GM19467 (cell line): ENCODE data around the gene BTBD17.
"Not testable (repeated sequence)": the region's sequence is repeated elsewhere in the genome, so short reads cannot be mapped to it uniquely, and the experiment has no call there.

ENCODE experiments used
- ATAC-seq: cut with Tn5 transposase; IDR thresholded peaks from one replicate; pipeline ENCODE4 v1.9.1; 2021; ENCODE audit warnings: mild to moderate bottlenecking, moderate library complexity; ENCODE audit not compliant: unreplicated experiment

The BTBD17 gene, protein sequence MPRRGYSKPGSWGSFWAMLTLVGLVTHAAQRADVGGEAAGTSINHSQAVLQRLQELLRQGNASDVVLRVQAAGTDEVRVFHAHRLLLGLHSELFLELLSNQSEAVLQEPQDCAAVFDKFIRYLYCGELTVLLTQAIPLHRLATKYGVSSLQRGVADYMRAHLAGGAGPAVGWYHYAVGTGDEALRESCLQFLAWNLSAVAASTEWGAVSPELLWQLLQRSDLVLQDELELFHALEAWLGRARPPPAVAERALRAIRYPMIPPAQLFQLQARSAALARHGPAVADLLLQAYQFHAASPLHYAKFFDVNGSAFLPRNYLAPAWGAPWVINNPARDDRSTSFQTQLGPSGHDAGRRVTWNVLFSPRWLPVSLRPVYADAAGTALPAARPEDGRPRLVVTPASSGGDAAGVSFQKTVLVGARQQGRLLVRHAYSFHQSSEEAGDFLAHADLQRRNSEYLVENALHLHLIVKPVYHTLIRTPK

DNA sequence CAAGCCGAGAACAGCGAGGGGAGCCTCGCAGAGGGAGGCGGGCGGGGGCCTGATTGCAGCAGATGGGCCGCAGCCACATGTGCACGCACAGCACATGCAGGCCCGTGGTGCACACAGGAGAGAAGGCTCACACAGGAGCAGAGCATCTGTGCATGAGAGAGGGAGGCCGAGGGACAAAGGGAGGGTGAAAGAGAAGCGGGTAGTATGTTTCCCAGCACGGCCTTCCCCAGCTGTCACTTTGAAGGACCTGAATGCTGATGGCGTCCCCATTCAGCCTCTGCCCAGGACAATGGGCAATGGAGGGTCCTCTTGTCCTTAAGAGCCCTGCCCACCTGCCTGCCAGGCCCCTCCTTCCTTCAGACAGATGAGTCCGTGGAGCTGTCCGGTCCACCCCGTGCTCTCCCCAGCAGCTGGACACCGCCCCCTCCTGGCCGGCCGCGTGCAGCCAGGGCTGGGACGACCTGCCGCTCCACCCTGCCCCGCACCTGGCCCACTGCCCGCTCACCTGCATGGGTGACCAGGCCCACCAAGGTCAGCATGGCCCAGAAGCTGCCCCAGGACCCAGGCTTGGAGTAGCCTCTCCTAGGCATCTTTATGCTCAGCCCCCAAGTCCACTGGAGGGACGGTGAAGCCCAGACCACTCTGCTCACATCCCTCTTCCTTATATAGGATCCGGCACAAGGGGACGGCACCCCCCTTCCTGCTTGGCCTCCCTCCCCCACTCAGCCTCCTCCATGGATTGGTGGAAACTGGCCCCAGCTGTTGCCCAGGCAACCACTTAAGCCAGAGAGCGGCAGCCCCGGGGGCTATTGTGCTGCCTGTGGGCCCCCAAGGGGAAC is at the start of gene BTBD17:
BTBD17 (minus strand) TSS at position 639 of the 839 bp plus-strand sequence; CDS start at position 590, 49 bp downstream.
- no peak for ATAC-seq

DNA sequence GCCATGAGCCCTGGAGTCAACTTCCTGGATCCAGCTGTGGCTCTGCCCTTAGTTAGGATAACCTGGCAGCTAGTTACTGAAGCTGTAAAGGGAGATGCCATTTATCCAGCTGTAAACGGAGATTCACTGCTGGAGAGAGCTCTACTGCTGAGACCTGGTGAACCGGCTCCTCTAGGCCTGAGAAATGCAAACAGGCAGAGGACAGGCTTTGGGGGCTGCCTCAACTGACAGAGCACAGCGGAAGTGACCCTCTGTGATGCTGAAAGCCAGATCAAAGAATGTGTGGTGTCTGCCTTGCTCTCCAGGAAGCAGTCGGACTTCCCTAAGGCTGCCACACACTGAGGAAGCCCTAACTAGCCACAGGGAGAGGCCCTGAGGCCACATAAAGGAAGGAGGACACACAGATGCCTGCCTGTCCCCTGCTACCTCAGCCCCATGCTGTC is 48.4 kb upstream of the BTBD17 start:
- ATAC-seq: no peak

DNA sequence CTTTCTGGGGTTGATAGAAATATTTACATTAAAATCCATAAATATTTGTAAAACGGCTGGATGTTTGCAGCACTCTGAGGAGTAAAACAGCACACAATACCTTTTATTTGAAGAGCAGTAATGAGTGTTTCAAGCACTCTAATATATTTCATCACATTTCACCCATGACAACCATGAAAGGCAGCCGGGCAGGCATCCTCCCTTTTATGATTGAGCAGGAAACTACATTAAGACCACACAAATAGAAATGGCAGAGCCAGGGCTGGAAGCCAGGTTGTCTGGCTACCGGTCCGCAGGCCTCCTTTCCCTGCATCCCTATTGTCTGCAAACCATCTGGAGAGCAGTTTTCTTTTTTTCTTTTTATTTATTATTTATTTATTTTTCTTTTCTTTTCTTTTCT is 47.1 kb upstream of the BTBD17 start:
- ATAC-seq: no peak

DNA sequence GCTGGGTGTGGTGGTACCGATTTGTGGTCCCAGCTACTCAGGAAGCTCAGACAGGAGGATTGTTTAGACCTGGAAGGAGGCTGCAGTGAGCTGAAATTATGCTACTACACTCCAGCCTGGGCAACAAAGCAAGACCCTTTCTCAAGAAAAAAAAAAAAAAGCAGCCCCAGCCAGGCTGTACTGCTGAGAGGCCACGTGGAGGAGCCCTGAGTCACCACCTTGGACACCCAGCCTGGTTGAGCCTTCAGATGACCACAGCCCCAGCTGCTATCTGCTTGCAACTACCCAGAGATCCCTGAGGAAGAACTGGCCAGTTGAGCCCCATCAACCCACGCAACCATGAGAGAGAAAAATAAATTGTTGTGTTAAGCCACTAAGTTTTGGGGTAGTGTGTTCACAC is 46.6 kb upstream of the BTBD17 start:
- ATAC-seq: no peak

DNA sequence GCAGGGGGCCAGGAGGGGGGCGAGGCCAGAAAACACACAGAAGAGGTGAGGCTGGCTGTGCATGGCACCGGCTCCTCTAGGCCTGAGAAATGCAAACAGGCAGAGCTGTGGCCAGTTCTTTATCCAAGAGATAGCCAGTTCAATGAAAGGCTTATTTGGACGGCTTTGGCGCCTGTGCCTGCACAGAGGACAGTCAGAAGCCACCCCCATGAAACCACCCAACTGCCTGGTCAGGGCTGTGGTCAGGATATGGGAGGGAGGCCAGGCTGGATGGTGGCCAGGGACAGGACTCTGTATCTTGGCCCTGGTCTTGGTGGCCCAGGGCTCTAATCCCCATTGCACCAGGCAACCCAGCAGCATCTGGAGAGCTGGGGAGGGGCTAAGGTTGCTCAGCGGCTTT is 45.7 kb upstream of the BTBD17 start:
- ATAC-seq: no peak

DNA sequence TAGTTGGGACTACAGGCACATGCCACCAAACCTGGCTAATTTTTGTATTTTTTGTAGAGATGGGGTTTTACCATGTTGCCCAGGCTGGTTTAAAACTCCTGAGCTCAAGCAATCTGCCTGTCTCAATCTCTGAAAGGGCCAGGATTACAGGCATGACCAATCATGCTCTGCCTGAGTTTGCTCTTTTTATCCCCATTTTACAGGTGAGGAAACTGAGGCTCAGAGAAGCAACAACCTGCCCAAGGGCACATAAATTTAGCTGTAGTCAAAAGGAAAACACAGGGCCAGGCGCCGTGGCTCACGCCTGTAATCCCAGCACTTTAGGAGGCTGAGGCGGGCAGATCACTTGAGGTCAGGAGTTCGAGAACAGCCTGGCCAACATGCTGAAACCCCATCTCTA is 43.6 kb upstream of the BTBD17 start:
- not testable (repeated sequence) for ATAC-seq

DNA sequence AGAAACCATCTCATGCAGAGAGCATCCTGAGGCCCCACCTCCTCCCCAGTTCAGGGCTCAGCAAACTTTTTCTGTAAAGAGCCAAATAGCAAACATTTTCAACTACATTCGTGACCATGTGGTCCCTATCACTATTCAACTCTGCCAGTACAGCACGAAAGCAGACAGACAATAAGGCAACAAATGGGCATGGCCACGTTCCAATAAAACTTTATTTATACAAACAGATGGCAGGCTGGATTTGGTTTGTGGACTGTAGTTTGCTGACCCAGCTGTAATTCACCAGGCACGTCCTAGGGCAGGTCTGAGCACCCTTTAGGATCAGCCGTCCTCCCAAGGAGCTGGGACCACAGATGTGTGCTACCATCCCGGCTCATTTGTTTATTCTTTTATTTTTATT is 43.1 kb upstream of the BTBD17 start:
- ATAC-seq: no peak

DNA sequence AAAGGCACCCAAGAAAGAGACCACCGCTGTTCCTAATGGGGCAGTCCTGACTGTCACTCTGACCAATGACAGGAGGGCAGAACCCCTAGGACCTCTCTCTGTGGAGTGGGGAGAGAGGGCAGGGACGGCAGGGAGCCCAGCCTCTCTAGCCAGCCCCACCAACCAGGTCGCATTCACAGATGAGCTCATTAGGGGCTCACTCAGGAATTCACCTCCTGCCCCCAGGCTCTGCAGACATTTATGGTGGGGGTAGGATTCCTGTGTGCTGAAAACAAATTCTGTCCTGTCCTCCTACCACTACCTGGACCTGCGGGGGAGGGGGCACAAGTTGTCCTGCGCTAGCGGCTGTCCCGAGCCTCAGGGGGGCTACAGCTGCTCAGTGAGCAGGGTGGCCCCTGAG is 42.5 kb upstream of the BTBD17 start:
- no peak for ATAC-seq

DNA sequence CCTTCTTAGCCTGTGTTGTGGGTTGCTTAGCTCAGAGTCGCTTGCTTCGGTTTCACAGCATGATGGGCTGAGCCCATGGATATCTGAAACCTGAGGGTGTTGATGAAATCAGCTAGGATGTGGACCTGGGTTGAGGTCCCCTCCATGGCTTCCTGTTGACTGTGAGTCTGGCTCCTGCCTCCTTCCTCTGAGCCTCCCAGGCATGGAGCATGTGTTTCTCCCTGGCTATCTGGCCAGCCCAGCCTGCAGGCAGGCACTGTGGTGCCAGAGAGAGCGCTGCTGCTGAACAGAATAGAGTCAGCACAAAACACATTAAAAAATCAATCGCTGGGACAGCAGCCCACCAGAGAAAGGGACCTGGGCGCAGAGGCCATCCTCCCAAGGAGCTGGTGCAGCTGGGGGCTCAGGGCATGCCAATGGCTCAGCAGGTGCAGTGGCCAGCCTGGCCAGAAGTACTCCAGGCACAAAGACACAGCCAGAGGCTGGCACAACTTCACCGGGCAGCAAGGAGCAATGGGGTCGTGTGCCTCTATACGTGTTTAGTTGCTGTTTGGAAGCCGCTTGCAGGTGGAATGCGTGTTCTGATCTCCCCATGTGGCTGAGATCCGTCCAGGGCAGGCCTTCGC is 42.0 kb upstream of the BTBD17 start:
- no peak for ATAC-seq

DNA sequence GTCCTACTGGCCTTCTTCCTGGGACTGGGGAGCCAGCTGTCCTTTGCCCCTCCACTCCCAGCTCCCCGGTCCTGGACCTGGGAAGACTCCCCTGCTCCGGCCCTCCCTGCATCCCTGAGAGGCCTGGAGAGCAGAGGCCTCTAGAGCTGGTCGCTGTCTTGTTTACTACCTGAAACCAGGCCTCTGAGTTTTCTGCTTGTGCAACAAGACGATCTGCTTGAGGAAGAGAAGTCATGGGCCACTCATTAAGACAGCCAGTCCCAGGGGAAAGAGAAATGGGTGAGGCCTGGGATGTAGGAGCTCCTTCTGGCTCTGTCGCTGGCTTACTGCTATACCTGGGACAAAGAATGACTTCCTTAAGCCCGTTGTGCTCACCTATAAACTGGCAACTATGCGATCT is 40.4 kb upstream of the BTBD17 start:
- no peak for ATAC-seq

DNA sequence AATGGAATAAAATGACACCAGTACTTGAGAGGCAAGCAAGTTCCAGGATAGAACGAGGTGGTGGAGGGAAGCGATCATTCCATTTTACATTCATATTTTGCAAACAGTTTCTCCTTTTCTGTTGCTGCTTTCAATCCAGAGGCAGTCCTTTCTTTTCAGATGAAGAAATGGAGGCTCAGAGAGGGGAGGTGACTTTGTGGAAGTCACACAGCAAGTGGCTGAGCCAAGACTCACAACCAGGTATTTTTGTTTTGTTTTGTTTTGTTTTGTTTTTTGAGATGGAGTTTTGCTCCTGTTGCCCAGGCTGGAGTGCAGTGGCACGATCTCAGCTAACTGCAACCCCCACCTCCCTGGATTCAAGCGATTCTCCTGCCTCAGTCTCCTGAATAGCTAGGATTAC is 34.9 kb upstream of the BTBD17 start:
- no peak for ATAC-seq

DNA sequence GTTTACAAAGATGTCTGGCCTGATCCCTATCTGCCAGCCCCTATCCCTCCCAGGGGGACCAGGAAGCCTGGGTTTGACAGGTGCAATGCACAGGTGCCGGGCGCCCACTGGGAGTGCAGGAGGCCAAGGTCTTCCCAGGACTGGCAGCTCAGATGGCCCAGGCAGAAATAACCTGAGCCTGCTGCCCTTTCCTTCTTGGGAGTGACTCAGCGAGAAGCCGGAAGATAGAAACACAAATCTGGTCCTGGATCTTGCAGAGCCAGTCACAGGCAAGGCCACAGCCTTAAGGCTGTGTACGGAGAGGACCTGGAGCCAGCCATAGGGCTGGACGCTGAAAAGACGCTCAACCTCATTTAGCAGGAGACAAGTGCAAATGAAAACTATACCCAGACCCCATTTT is 33.3 kb upstream of the BTBD17 start:
- ATAC-seq: no peak

DNA sequence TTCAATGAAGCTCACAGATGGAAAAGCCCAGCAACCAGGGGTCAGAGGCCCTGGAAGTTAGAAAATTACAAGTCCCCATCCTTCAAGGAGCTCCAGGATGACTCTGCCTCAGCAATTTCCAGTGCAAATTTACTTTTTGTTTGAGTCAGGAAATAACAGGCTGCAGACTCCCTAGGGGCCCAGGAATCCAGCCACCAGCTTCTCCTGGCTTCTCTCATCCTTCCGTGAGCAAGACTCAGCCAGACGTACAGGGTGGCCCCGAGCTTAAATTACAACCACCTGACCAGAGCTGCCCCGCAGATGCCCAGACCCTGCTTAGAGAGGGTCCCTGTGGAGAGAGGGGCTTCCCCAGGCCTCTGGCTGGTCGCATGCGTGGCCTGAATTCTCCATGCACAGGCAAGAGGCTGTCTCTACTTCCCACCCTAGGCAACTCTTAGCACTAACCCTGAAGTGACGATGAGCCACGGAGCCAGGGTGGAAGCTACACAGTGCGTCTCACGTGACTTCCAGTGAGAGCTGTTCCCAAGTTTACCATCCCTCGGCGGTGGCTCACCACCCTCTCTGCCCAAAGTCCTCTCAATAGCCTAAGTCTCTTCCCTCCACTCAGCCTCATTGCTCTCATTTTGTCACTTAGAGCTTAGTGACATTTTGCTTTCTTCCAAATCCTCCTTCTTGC is 32.7 kb upstream of the BTBD17 start:
- no peak for ATAC-seq

DNA sequence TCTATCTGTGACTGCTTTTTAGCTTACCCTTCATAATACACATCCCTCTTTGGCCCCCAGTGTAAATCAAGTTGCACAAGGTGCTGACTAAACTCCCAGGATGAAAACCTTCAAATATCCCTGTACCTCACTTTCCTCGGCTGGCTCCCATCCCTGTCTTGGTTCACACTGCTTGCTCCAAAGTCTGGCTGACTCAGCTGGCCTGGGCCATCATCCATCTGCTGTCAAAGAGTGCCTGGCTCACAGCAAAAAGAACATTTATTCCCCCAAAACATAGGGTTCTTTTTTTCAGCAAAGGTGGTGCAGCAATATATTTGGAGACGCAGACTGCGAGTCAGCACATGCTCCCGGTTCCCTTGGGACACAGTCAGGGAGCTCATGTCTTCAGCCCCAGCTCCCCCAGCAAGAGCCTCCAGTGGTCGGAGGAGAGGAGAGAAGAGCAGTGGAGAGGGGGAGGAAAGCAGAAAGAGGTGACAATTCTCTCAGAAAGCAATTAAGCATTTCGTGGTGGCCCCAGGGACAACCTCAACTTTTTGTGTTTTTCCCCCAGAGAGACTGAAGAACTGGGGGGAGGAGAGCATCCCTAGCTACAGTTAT is 31.8 kb upstream of the BTBD17 start:
- ATAC-seq: no peak

DNA sequence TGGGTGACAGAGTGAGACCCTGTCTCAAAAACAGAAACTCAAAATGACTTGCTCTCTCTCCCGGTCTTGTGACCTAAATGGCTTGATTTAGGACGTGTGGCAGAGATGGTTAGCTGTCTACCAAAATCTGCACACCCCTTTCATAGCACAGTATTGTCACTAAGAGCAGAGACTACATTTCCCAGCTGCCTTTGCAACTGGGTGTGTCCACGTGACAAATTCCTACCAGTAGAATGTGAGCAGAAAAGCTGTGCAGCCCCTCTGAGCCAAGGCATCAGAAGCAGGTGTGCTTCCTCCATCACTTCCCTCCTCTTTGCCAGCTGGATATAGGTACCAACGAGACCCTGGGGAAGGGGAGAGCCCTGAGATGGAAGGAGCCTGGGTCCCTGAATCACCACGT is 31.2 kb upstream of the BTBD17 start:
- no peak for ATAC-seq

DNA sequence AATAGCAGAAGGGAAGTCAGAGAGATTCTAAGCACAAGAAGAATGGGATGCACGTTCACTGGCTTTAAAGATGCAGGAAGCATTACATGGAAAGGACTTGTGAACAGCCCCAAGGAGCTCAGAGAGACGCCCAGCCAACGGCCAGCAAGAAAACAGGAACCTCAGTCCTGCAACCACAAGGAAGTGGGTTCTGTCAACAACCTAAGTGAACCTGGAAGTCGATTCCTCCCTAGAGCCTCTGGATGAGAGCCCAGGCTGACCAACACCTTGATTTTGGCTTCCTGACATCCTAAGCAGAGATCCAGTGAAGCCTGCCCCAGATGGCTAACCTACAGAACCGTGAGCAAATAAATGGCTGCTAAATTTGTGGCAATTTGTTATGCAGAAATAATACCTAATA is 30.1 kb upstream of the BTBD17 start:
- ATAC-seq: no peak

DNA sequence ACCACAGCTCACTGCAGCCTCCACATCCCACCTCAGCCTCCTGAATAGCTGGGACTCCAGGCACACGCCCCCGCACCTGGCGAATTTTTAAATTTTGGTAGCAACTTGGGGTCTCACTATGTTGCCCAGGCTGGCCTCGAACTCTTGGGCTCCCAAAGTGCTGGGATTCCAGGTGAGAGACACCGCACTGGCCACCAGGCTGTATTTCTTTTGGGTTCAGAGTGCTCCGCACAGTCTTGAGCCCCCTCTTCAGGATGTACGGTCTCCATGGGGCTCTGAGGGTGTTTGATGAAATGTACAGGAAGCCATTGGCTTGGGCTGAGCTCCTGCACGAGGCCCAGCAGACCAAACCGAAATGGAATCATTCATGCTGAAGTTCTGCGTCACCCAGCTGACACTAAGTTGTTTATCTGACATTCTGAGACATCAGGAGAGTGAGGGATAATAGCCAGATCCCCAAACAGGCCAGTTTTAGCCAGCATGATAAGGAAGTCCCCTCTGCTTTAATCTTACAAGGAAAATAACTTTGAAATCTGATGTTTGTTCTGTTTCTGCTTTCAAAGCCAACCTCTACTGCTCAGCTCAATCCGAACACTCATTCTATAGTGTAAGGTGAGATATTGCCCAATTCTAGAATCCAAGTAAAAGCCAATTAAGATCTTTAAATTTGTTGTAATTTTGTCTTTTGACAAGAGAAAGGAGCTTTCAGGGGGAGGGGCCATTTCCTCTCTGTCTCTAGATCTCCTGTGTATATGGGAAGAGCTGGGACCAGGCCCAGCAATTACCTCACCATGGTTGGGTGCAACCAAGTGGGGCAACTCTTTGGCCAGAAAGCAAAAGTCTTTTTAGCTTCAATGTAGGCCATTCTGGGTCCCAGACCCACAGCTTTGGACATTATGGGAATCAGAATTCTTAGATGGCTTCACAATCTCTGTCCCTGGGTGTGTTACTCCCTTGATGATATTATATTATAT is 29.3 kb upstream of the BTBD17 start:
- no peak for ATAC-seq

DNA sequence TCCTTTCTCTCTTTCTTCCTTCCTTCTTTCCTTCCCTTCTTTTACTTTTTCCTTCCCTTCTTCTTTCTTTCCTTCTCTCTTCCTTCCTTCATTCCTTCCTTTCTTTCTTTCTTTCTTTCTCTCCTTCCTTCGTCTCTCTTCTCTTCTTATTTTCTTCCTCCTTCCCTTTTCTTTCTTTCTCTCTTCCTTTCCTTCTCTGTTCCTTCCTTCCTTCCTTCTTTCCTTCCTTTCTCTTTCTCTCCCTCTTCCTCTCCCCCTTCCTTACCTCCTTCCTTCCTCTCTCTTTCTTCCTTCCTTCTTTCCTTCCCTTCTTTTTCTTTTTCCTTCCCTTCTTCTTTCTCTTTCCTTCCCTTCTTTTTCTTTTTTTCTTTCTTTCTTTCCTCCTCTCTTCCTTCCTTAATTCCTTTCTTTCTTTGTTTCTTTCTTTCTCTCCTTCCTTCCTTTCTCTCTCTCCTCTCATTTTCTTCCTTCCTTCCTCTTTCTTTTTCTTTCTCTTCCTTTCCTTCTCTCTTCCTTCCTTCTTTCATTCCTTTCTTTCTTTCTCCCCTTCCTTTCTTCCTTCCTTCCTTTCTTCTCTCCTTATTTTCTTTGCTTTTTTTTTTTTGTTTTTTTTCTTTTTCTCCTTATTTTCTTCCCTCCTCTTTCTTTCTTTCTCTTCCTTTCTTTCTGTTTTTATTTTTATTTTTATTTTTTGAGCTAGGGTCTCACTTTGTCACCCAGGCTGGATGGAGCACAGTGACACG is 28.4 kb upstream of the BTBD17 start:
- no peak for ATAC-seq
